HG03558 (cell line): Measurements from ENCODE around the gene KRTAP5-4.
"Not testable (repeated sequence)": the region's sequence is repeated elsewhere in the genome, so short reads cannot be mapped to it uniquely, and the experiment has no call there.

Experiments
- ATAC-seq: cut with Tn5 transposase; IDR thresholded peaks from one replicate; pipeline ENCODE4 v1.9.1; 2021; ENCODE audit warnings: moderate number of reproducible peaks; ENCODE audit not compliant: unreplicated experiment; ENCODE audit errors: extremely low read depth

Gene KRTAP5-4

GRCh38 chr11:1575756-1576155 is 46.2 kb downstream of the KRTAP5-4 start:
- not testable (repeated sequence) for ATAC-seq

GRCh38 chr11:1574933-1575242 is 47.0 kb downstream of the KRTAP5-4 start:
- ATAC-seq, result no peak

- ATAC-seq, result no peak
These were observed 47.6 kb downstream of the KRTAP5-4 start for GRCh38 chr11:1574238-1574932.

GRCh38 chr11:1573903-1574237 is 48.1 kb downstream of the KRTAP5-4 start:
- no peak for ATAC-seq

GRCh38 chr11:1573077-1573902 is 48.6 kb downstream of the KRTAP5-4 start:
- ATAC-seq, result no peak

- no peak for ATAC-seq
These were observed 49.5 kb downstream of the KRTAP5-4 start, which contains the start of gene DUSP8 for GRCh38 chr11:1572197-1573076. Gene DUSP8, minus strand, starts transcription at chr11:1572271. Its CDS starts 6,445 bp downstream, at chr11:1565826.

- no peak for ATAC-seq
These were observed 50.2 kb downstream of the KRTAP5-4 start for GRCh38 chr11:1571760-1572196.
